AG09309 (cell line): ENCODE data around the gene FOXJ3.

ENCODE experiments used
- DNase-seq: peaks from one replicate; pipeline ENCODE4 v3.0.0-alpha.2; 2010; ENCODE audit warnings: low read depth
- H3K4me3 ChIP-seq: 2 replicates; pipeline ENCODE4 v1.5.1; 2011; ENCODE audit warnings: mild to moderate bottlenecking, low read depth, low read length, moderate library complexity; ENCODE audit not compliant: control insufficient read depth
- CTCF ChIP-seq: IDR thresholded peaks from 2 replicates; pipeline ENCODE4 v1.5.1; 2011; ENCODE audit warnings: mild to moderate bottlenecking, low read depth, low read length, inconsistent platforms; ENCODE audit not compliant: insufficient read depth, control insufficient read depth; ENCODE audit errors: missing control alignments

FOXJ3 gene

GRCh38 chr1:42137766-42138165, 197.3 kb downstream of the FOXJ3 start:
- TF ChIP-seq CTCF: no peak
- no peak for DNase-seq
- H3K4me3 ChIP-seq: no peak overlapping the region

DNA sequence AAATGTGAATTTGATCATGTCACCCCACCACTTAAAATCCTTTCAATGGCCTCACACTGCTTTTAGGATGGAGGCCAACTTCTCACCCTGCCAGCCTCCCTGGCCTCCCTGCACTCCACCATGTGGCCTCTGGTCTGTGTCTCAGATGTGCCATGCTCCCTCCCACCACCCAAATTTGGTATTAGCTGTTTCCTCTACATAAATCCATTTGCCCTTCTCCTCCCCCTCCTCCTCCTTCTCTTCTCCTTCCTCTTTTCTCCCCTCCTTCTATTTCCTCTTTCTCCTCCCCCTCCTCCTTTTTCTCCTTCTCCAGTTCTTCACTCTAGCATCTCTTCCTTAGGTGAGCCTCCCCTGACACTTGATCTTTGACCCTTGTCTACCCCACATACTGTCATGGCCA, 198.6 kb downstream of the FOXJ3 start:
- no peak for TF ChIP-seq CTCF
- H3K4me3 ChIP-seq: no peak overlapping the region
- DNase-seq: no peak

DNA sequence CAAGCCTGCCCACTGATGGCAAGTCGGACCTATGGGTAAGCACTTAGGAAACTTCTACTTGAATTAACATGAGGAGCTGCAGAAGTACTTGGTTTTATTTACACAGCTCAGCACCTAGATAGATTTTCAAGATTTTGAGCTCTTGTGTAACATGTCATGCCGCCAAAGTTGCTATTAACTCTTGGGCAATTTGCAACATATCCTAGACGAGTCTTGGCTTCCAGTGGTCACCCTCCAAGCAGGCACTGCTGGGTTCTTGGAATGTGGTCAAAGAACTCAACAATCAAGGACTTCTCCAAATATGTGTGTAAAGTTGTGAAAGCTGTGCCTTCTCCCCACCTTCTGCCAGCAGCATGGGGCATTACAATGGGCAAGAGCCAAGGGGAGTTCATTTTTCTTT, 199.6 kb downstream of the FOXJ3 start:
- DNase-seq: no peak
- H3K4me3 ChIP-seq: no peak overlapping the region
- TF ChIP-seq CTCF: no peak

- DNase-seq: no peak
- no peak for TF ChIP-seq CTCF
- H3K4me3 ChIP-seq: no peak overlapping the region
These were observed 201.1 kb downstream of the FOXJ3 start for GRCh38 chr1:42133809-42134526.

GRCh38 chr1:42133390-42133789, 201.6 kb downstream of the FOXJ3 start:
- no peak overlapping the region for H3K4me3 ChIP-seq
- TF ChIP-seq CTCF: no peak
- no peak for DNase-seq

DNA sequence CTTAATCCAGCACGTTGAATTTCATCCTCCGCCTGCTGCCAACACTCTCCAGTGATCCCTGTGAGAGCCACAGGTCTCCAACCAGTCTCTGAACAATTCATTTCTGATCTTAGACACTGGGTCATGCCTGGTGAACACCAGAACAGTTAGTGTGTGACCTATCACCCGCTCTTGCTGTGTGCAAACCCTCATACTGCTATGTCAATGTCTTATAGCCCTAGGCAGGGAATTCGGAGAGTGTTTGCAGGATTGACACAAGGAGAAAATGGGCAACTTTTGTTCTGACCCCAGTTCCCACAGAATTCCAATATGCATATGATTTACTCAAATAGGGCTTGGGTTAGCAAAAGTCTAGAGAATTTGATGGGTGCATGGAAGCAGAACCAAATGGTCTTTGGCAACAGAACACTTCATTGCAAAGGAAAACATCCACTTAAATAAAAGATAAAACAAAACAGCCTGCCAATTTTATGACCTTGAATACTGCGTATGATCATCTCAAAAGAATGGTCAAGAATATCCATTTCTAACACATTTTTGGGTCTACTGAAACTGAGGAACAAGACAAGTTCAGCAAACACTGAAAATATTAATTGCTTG, 204.9 kb downstream of the FOXJ3 start:
- no peak for TF ChIP-seq CTCF
- DNase-seq: no peak
- no peak overlapping the region for H3K4me3 ChIP-seq
